Panc1 (cell line): ENCODE data around the gene CLSTN2.

Experiments
- CTCF ChIP-seq: fragments of 450-650 bp; IDR thresholded peaks from 2 replicates; pipeline ENCODE4 v1.5.1; 2017; ENCODE audit warnings: mild to moderate bottlenecking
- REST ChIP-seq, 2 experiments: IDR thresholded peaks; 2 replicates each; pipeline ENCODE4 v1.6.1; 2011 to 2012; ENCODE audit warnings: low read depth in 2 of 2, control low read depth in 1 of 2, low read length in 1 of 2, mild to moderate bottlenecking in 1 of 2, moderate library complexity in 1 of 2; ENCODE audit not compliant: insufficient read depth in 1 of 2

GRCh38 chr3:140206196-140207040 lies 271.4 kb downstream of the CLSTN2 start:
- peak; percentile 71 to 76 for TF ChIP-seq REST (IDR thresholded peaks at IDR 0.05; ENCODE audit: insufficient read depth in 1 of 2, low read depth in 2 of 2, low read length in 1 of 2)
- no peak for TF ChIP-seq CTCF
